ENCODE data around the gene MIEF2. TPM values are rescaled to one million over a fixed set of nuclear protein-coding genes. Genes with fewer than 3 reads are reported as not detected.

The MIEF2 gene
- total RNA-seq, 2 experiments from 2014 or later: 4.3 to 4.4 TPM

DNA sequence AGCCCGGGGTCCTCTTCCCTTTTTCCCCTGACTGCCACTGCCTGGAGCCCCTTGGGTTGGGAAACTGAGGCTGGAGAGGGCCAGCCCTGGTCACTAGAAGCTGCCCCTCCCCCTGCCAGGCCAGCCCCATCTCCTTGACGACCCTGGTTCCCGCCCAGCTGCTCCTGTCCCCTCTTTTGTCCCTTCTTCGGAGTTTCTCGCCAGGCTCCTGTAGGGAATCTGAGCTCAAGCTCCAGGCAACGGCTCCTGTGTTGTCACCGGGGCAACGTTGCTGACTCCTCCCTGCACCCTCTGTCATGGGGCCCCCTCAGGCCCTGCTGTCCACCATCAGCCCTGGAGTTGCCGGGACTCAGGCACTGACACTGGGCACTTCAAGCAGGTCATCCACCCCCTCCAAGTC lies 29.3 kb upstream of the MIEF2 start:
- ChIA-PET POLR2A (no interaction called here), CTCF (interaction anchor here (0.5 kb wide), 1 partner anchor 14 kb away, joined by 4 read pairs; no protein-coding TSS in a partner anchor)

DNA sequence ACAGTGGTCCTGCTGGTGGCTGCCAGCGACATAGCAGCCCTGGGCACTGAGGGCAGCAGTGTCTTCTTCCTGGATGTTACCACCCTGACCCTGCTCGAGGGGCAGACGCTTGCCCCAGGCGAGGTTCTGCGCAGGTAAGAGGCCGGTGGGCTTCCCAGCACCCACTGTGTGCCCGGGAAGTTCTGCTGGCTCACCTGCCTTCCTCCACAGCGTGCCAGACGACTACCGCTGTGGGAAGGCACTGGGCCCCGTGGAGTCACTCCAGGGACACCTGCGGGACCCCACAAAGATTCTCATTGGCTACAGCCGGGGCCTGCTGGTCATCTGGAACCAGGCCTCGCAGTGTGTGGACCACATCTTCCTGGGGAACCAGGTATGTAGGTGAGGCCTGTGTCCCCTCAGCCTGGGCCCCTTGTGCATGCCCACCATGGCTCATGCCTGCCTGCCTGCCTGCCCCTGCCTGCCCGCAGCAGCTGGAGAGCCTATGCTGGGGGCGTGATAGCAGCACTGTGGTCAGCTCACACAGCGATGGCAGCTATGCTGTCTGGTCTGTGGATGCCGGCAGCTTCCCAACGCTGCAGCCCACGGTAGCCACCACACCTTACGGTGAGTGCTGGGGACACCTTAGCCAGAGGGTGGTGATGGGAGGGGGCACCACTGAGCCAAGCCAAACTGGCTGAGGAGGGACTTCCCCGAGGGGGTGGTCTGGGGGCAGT lies 26.5 kb upstream of the MIEF2 start:
- CTCF ChIA-PET: no interaction called here
- POLR2A ChIA-PET: no interaction called here

DNA sequence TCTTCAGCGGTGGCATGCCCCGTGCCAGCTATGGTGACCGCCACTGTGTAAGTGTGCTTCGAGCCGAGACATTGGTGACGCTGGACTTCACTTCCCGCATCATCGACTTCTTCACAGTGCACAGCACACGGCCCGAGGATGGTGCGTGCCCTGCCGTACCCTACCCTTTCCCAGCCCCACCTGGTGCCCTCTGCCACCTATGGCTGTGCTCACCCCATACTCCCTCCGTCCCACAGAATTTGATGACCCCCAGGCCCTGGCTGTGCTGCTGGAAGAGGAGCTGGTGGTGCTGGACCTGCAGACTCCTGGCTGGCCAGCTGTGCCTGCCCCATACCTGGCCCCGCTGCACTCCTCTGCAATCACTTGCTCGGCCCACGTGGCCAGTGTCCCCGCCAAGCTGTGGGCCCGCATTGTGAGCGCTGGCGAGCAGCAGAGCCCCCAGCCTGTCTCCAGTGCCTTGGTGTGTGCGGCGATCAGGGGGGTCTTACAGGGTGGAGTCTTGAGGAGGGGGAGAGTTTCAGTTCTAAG lies 25.5 kb upstream of the MIEF2 start:
- POLR2A ChIA-PET: interaction anchor here (1.3 kb wide), 1 partner anchor 26 kb away, joined by 5 read pairs; the partner anchor contains the start of gene MIEF2
- CTCF ChIA-PET: interaction anchor here (0.6 kb wide), 1 partner anchor 51 kb away, joined by 4 read pairs; no protein-coding TSS in a partner anchor

DNA sequence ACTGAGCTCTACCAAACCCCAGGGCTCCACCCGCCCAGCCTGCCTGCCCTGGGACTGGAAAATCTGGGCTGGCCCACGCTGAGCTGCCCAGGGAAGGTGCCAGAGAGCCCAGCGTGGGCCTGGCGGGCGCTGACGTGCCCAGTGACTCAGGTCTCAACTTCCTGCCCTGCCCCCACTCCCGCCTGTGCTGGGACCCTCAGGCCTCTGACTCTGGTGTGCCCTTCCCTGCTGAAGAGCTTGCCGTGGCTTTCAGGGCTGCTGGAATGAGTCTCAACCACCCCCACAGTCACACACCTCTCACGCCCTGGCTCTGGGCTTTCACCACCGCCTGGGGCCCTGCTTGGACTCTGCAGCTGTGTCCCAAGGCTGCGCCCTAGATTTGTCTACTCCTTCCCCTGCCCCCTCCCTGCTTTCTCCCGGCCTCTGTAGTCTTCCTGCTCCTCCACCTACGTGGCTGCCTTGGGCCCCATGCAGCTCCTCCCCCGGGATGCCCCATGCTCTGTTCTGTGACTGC lies 24.7 kb upstream of the MIEF2 start:
- POLR2A ChIA-PET: interaction anchor here (0.7 to 1.3 kb wide), 2 partner anchors 9 to 25 kb away, joined by 3 to 5 read pairs; partner anchors contain the start of gene MIEF2

DNA sequence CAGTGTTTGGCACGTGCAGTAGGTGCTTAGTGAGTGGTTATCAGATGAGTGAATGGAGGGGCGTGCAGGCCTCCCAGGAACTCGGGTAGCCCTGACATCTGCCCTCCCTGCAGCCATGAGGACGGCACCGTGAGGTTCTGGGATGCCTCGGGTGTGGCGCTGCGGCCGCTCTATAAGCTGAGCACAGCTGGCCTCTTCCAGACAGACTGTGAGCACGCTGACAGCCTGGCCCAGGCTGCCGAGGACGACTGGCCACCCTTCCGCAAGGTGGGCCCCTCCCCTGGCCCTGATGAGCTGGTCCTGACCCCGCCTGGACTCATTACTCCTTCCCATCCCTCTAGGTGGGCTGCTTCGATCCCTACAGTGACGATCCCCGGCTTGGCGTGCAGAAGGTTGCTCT lies 24.0 kb upstream of the MIEF2 start:
- ChIA-PET CTCF (no interaction called here), POLR2A (no interaction called here)

More for the DNA sequence above, 24.7 kb upstream of the MIEF2 start:
- CTCF ChIA-PET: interaction anchor here (0.6 kb wide), 1 partner anchor 50 kb away, joined by 4 read pairs; no protein-coding TSS in a partner anchor

DNA sequence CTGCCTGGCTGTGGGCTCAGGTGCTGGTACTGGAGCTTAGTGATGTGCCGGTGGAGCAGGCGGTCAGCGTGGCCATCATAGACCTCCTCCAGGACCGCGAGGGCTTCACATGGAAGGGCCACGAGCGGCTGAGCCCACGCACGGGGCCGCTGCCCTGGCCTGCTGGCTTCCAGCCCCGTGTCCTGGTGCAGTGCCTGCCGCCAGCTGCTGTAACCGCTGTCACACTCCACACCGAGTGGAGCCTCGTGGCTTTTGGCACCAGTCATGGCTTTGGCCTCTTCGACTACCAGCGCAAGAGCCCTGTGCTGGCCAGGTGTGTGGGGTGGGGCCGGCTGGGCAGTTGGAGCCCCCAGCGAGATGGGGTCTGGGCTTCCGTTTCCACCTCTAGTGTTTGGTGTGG lies 23.0 kb upstream of the MIEF2 start:
- POLR2A ChIA-PET: no interaction called here

DNA sequence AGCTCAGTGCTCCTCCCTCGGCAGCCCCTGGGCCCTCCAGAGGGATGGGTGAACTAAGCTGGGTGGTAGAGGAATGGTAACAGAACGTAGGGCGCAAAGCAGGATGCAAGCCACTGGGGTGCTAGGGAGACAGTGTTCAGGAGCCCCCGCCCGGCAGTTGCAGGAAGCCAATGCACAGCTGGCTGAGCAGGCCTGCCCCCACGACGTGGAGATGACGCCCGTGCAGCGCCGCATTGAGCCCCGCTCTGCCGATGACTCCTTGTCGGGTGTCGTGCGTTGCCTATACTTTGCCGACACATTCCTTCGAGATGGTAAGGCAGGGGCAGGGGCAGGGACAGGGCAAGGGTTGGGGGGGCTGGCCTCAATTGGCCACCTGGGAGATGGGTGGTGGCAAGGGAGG lies 22.2 kb upstream of the MIEF2 start:
- ChIA-PET CTCF (no interaction called here), POLR2A (no interaction called here)

More for the DNA sequence above, 23.0 kb upstream of the MIEF2 start:
- CTCF ChIA-PET: interaction anchor here (1.3 kb wide), 1 partner anchor 18 kb away, joined by 3 read pairs; no protein-coding TSS in a partner anchor

DNA sequence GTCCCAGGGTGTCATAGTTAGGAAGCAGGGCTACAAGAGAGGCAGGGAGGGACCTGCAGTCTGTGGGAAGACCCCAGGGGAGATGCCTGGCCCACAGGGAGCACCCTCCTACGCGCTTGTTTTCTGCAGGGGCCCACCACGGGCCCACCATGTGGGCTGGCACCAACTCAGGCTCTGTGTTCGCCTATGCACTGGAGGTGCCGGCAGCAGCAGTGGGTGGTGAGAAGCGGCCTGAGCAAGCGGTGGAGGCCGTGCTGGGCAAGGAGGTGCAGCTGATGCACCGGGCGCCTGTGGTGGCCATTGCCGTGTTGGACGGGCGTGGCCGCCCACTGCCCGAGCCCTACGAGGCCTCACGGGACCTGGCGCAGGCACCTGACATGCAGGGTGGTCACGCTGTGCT lies 20.0 kb upstream of the MIEF2 start:
- CTCF ChIA-PET: no interaction called here

DNA sequence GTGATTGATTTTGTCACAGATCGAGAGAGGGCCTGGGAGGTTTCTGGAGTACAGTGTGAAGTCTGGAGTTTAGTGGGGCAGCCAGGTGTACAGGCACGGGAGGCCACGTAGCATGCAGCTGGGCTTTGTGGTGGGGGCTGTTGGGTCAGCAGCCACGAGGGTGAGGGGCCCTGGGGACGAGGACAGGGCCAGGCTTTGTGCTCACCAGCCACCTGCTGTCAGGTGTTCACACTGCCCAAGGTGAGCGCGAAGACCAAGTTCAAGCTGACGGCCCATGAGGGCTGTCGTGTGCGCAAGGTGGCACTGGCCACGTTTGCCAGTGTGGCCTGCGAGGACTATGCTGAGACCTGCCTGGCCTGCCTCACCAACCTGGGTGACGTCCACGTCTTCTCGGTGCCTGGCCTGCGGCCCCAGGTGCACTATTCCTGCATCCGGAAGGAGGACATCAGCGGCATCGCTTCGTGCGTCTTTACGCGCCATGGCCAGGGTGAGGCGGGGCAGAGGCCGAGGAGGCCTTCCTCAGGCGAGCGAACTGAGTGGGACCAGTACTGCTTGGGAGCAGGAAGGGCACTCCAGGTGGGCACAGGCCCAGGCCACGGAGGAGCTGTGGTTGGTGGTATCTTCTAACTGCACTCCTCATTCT lies 19.1 kb upstream of the MIEF2 start:
- CTCF ChIA-PET: no interaction called here
- POLR2A ChIA-PET: no interaction called here

More for the DNA sequence above, 20.0 kb upstream of the MIEF2 start:
- POLR2A ChIA-PET: no interaction called here

DNA sequence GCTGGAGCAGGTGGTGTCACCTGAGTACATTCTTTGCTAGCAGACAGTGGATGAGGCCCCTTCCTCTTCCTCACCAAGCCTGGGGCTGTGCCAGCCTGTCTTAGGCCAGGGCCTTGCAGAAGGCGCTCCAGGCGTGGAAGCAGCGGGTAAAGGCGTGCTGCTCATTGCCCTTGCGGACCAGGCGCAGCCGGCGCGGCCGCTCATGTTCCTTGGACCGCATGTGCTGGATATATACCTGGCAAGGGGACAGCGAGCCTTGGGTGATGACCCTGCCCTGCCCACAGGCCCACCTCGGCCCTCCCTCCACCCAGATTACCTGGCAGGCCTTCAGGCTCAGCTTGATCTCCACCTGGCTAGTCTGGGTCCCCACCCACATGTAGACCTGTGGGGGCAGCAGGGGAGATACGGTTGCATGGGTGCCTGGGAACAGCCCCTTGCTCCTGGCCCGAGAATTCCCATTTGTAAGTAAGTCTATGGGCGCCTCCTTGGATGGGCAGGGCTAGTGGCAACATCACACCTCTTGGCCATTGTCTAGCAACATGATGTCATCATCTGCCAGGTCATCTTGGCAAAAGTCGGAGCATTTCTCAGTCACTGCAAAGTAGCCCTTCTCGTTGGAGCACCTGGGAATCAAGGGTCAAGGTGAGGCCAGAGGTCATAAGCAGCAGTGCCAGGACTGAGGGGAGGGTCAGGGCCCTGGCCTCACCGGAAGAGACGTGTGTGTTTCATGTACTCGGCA lies 15.3 kb upstream of the MIEF2 start:
- POLR2A ChIA-PET: no interaction called here
- CTCF ChIA-PET: no interaction called here

DNA sequence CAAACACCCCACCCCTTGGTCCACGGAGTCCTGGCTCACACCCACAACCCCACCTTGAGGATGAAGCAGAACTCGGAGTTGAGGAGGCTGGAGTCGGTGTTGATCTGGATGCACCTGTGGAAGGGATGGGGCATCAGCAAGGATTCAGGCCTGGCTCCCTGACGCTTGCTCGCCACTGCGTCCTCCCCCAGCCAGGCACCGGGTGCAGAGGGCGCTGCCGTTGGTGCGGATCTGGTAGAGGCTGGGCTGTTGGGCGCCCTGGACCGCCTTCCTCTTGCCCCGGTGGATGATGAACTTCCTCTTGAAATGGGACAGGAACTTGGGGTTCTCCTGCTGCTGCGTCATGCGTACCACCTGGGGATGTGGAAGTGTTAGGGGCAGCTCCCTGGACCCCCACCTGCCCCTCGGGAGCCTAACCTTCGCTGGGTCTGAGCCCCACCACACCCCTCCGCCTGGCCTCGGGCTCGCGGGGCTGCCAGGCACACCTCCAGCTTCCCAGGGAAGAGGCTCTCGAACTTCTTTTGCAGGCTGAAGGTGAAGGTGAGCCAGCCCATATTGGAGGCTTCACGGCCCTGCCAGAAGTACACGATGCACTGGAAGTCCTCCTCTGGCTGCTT lies 14.2 kb upstream of the MIEF2 start:
- ChIA-PET POLR2A (no interaction called here), CTCF (no interaction called here)

DNA sequence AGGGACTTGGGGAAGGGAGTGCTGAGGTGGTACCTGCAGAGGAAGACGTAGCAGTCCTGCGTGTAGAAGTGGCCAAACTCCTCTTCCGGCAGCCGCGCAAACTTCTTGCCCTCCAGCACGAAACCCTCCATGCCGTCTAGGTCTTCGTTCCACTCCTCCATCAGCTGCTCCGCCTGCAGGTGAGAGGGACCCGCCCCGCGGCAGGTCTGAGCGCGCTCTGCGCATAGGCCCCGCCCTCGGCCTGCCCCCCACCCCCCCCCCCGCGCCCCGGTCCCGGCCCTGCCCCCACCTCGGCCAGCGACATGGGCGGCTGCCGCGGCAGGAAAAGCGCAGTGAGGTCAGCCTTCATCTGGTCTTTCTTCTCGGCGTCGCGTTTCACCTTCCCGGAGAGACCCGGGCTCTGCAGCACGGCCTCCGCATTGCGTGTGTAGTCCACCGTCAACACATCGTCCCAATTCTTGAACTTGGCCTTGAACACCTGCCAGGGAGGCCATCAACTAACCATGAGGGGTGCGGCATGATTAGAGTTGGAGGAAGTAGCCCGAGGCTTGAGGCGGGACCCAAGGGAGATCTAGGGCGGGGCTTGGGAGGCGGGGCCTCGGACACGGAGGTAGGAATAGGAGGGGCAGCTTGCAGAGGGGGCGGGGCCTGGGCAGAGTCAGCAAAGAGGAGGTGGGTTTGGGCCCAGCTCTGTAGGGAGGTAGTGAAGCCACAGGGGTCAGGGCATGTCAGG lies 13.4 kb upstream of the MIEF2 start:
- CTCF ChIA-PET: interaction anchor here (0.6 to 1.9 kb wide), 4 partner anchors 18 to 48 kb away, joined by 3 to 6 read pairs (median 4); no protein-coding TSS in a partner anchor
- POLR2A ChIA-PET: no interaction called here

DNA sequence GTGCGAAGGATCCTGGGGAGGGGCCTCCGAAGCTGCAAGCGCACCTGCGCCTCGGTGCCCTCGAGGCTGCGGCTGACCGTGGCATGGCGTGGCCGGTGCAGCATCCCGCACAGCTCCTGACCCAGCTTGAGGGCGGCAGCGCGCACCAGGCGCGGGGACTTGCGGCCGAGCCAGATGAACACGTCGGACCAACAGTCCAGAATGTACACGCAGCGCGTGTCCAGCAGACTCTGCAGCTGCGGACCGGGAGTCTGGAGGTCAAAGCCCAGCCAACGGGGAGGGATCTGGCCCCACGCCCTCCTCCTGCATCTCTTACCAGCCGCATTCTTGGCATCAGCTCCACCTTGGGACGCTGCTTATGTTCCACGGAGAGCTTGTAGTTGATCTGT lies 12.9 kb upstream of the MIEF2 start:
- CTCF ChIA-PET: interaction anchor here (0.6 to 1.9 kb wide), 5 partner anchors 18 to 47 kb away, joined by 3 to 6 read pairs (median 4); no protein-coding TSS in a partner anchor

DNA sequence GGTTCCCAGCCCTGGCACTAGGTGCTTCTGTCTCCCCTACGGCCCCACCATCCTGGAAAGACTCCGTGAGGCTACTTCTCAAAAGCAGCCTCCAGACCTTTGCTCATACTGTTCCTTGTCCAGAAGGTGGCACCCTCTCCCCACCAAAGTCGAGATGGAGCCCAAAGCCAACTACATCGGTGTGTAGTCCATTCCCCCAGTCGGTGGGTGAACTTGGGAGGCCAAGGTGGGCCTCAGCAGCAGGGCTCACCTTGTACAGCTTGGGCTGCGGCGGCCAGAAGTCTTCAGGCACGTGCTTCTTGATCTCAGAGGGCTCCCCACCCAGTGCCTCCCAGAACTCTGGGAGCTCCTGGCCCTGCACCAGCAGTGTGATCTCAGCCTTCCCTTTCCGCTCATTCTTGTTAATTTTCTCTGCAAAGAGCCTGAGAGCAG lies 12.1 kb upstream of the MIEF2 start:
- ChIA-PET POLR2A (no interaction called here), CTCF (interaction anchor here (0.7 to 1.9 kb wide), 9 partner anchors 9 to 114 kb away, joined by 3 to 6 read pairs (median 3); no protein-coding TSS in a partner anchor)

More for the DNA sequence above, 12.9 kb upstream of the MIEF2 start:
- POLR2A ChIA-PET: no interaction called here

DNA sequence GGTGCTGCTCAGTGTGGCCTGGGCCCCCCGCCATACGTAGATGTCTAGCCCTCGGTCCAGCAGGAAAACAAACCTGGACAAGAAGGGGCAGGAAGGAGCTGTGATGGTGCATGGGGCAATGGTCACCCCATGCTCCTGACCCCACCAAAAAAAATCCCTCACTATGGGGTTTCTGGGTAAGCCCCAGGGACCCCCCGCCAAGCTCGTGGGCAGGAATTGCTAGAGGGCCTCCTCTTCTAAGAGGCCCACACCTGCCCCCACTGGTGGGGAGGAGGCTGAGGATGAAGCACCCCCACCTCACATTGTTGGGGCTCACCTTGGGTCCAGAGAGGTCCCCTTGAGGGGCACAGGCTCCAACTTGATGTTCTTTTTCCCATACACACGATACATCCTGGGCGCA lies 11.7 kb upstream of the MIEF2 start:
- ChIA-PET CTCF (interaction anchor here (0.7 to 1.9 kb wide), 8 partner anchors 8 to 114 kb away, joined by 3 to 6 read pairs (median 3); no protein-coding TSS in a partner anchor), POLR2A (no interaction called here)

DNA sequence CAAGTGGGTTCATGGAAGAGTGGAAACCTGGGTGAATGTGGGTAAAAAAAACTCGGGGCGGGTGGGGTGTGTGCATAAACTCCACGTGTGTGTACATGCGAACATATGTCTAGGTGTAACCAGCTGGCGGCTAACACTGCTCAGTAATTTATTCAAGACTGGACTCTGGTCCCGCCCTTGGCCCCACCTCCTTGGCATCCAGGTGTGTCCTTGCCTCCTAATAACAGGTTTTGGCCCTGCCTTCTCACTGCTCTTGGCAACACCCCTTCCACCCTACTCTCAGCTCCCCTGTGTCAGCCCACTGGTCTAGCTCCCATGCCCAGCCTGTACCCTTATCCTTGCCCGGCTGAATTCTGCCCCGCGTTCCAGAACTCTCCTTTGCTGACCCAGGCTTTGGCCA lies 10.2 kb upstream of the MIEF2 start:
- POLR2A ChIA-PET: no interaction called here
- CTCF ChIA-PET: no interaction called here

DNA sequence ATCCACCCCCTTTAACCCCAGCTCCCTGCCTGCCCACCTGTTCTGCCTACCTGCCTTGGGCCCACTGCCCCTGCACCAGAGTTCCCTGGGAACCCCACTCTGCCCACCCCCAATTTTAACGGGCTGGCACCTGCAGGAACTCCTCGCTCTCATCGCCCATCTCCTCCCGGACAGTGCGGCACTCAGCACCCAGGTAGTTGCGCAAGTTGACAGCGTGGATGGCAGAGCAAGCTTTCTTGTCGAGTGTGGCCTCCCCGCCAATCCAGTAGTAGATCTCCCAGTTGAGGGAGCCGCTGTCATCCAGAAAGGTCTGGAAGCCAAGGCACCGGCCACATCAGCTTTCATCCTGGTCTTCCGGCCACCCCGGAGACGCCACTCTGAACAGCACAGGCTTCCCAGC lies 9.8 kb upstream of the MIEF2 start:
- ChIA-PET CTCF (no interaction called here), POLR2A (no interaction called here)

DNA sequence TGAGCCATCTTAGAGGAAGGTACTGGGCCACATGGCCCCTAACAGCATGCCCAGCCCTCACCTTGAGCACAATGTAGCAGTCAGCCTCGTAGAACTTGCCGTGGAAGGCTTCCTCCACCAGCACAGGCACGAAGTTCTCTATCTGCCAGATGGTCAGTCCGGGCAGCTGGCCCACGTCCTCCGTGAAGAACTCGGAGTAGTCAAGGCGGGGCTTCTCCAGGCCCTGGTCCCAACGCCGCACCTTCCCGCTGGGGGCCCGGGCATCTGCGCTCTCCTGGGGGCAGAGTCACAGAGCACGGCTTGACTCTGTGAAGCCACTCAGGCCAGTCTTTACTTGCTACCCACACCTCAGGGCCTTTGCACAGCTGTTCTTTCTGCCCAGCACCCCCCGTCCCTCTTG lies 9.3 kb upstream of the MIEF2 start:
- ChIA-PET POLR2A (no interaction called here), CTCF (interaction anchor here (0.5 kb wide), 1 partner anchor 57 kb away, joined by 4 read pairs; no protein-coding TSS in a partner anchor)

DNA sequence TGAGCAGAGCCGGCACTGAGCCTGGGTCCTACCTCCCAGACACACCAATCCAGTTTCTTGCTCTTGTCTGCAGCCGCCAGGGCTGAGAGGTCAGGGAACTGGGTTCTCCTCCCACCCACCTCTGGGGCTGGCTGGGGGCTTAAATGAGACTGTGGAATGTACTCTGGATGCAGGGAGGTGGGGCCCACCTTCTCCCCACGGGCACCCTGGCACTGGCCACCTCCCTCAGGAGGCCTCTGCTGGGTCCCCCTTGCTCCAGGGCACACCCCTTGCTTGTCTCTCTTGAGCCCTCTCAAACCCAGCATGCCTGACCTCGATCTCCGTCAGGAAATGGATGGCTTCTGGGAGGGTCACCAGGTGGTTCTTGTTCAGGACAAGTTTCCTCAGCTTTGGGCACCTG lies 8.3 kb upstream of the MIEF2 start:
- POLR2A ChIA-PET: no interaction called here

More for the DNA sequence above, 8.3 kb upstream of the MIEF2 start:
- CTCF ChIA-PET: no interaction called here

Measured in activated CD8-positive, alpha-beta memory T cell treated with anti-CD3 and anti-CD28 coated beads for 36 hours (primary cell).